Keratinocyte (primary cell): ENCODE data around the gene NKIRAS1. TPM values are rescaled to one million over a fixed set of nuclear protein-coding genes. Genes with fewer than 3 reads are reported as not detected.

Source experiments
- DNase-seq: peaks from one replicate; pipeline ENCODE4 v3.0.0-alpha.2; 2011; ENCODE audit warnings: low read depth, missing footprints, low spot score
- FAIRE-seq: peaks from 2 replicates; lab custom pipeline; 2011; peaks lifted over from hg19 to GRCh38; lab: Jason Lieb, UNC
- H2AFZ ChIP-seq: 2 replicates; pipeline ENCODE4 v1.6.0; 2012; ENCODE audit warnings: low read length, control low read depth, inconsistent platforms; ENCODE audit not compliant: control insufficient read depth
- H3K27ac ChIP-seq: 2 replicates; pipeline ENCODE4 v1.5.1; 2011; ENCODE audit warnings: low read length; ENCODE audit not compliant: control insufficient read depth, insufficient read depth
- H3K27me3 ChIP-seq: 3 replicates; pipeline ENCODE4 v1.6.0; 2011; ENCODE audit warnings: low read length; ENCODE audit not compliant: control insufficient read depth, insufficient read depth; ENCODE audit errors: extremely low read depth
- H3K36me3 ChIP-seq, 2 experiments: 2 replicates in 1 of 2; 3 replicates in 1 of 2; pipeline ENCODE4 v1.5.1; 2011; ENCODE audit warnings: low read length in 2 of 2, mild to moderate bottlenecking in 1 of 2; ENCODE audit not compliant: control insufficient read depth in 2 of 2, insufficient read depth in 2 of 2; ENCODE audit errors: extremely low read depth in 1 of 2
- H3K4me1 ChIP-seq: 3 replicates; pipeline ENCODE4 v1.5.1; 2011; ENCODE audit warnings: low read length; ENCODE audit not compliant: control insufficient read depth, insufficient read depth; ENCODE audit errors: extremely low read depth
- H3K4me2 ChIP-seq: 3 replicates; pipeline ENCODE4 v1.6.0; 2011; ENCODE audit warnings: low read depth, low read length; ENCODE audit not compliant: control insufficient read depth, insufficient read depth; ENCODE audit errors: extremely low read depth
- H3K4me3 ChIP-seq, 3 experiments: fragments of 200-600 bp in 1 of 3; sonication (generic) in 1 of 3; 2 replicates in 2 of 3; 3 replicates in 1 of 3; pipeline ENCODE4 v1.5.1; 2011 to 2016; ENCODE audit warnings: low read length in 3 of 3, mild to moderate bottlenecking in 3 of 3, control low read depth in 2 of 3, inconsistent platforms in 1 of 3, low read depth in 1 of 3, mixed read lengths in 1 of 3, mixed run types in 1 of 3, moderate library complexity in 1 of 3; ENCODE audit not compliant: control insufficient read depth in 2 of 3, insufficient read depth in 2 of 3; ENCODE audit errors: extremely low read depth in 1 of 3
- H3K79me2 ChIP-seq: 2 replicates; pipeline ENCODE4 v1.6.0; 2012; ENCODE audit warnings: low read length; ENCODE audit not compliant: control insufficient read depth, insufficient read depth
- H3K9ac ChIP-seq: 3 replicates; pipeline ENCODE4 v1.6.0; 2011; ENCODE audit warnings: low read length; ENCODE audit not compliant: control insufficient read depth, insufficient read depth; ENCODE audit errors: extremely low read depth
- H3K9me1 ChIP-seq: 3 replicates; pipeline ENCODE4 v1.6.0; 2011; ENCODE audit warnings: low read length; ENCODE audit not compliant: control insufficient read depth, insufficient read depth; ENCODE audit errors: extremely low read depth
- H3K9me3 ChIP-seq: 2 replicates; pipeline ENCODE4 v1.5.1; 2012; ENCODE audit warnings: low read depth, low read length; ENCODE audit not compliant: control insufficient read depth
- H4K20me1 ChIP-seq: 3 replicates; pipeline ENCODE4 v1.6.0; 2011; ENCODE audit warnings: low read length; ENCODE audit not compliant: control insufficient read depth, insufficient read depth; ENCODE audit errors: extremely low read depth
- CTCF ChIP-seq, 3 experiments: IDR thresholded peaks in 1 of 3; conservative IDR thresholded peaks in 1 of 3; optimal IDR thresholded peaks in 1 of 3; 2 replicates in 2 of 3; 3 replicates in 1 of 3; pipeline versions ENCODE3 to v1.5.1; 2011; ENCODE audit warnings: low read length in 3 of 3, mild to moderate bottlenecking in 3 of 3, moderate library complexity in 2 of 3, control low read depth in 1 of 3, inconsistent platforms in 1 of 3; ENCODE audit not compliant: insufficient read depth in 2 of 3; ENCODE audit errors: extremely low read depth in 1 of 3
- EZH2 ChIP-seq: IDR thresholded peaks from one replicate; pipeline ENCODE4 v1.6.1; 2012; ENCODE audit warnings: inconsistent platforms, mild to moderate bottlenecking, low read length, moderate library complexity
- dilution Hi-C: fragments of 300-500 bp; cut with MboI; formaldehyde crosslinking; loops from one replicate; pipeline ENCODE4 v1.7.0; 2020; ENCODE audit warnings: low sequenced_read_pairs; ENCODE audit not compliant: extremely low pct_ligation_motif_present
- polyA plus RNA-seq, 5 experiments: library from polyadenylated mRNA; depleted of rRNA in 3 of 5; stranded (reverse) in 3 of 5; stranded (forward) in 1 of 5; unstranded in 1 of 5; fragments of >200 nt; gene quantifications; 1 replicate in 1 of 5; 2 replicates in 3 of 5; 3 replicates in 1 of 5; pipeline versions ENCODE4 v1.2.1 to v1.2.3, GENCODE V29; 2011 to 2012; ENCODE audit warnings: missing spikeins in 2 of 5, low read depth in 1 of 5, low replicate concordance in 1 of 5

Gene NKIRAS1
- polyA plus RNA-seq, 1 donor (not counting 4 experiments of a cell fraction or from before 2014, with no cell fraction given): 10.7 TPM

GRCh38 chr3:23945913-23946687, 29.3 kb upstream of the NKIRAS1 start:
- H3K9me1 ChIP-seq: no peaks in the 10 kb centered on the region
- H3K9me3 ChIP-seq: no peaks in the 10 kb centered on the region
- no peaks in the 10 kb centered on the region for H4K20me1 ChIP-seq
- H3K36me3 ChIP-seq: no peaks in the 10 kb centered on the region
- peak overlapping the region; percentile 88 for H3K9ac ChIP-seq
- DNase-seq (no peak), FAIRE-seq (peak; percentile 41)
- peaks cover 21% of the 10 kb centered on the region for H3K79me2 ChIP-seq
- dilution Hi-C loops: no loop called here
- peak overlapping the region; percentile 94 for H3K27ac ChIP-seq
- peaks cover 5% of the 10 kb centered on the region for H3K27me3 ChIP-seq
- H3K4me1 ChIP-seq: peaks cover 39% of the 10 kb centered on the region
- H2AFZ ChIP-seq: peak overlapping the region; percentile 49
- TF ChIP-seq EZH2 (no peak), CTCF (optimal IDR thresholded peaks at IDR 0.05 in 1 of 3, IDR thresholded peaks at IDR 0.05 in 1 of 3, conservative IDR thresholded peaks at IDR 0.05 in 1 of 3; ENCODE audit: extremely low read depth in 1 of 3, insufficient read depth in 2 of 3, low read length in 3 of 3) (no peak)
- H3K4me3 ChIP-seq: peak overlapping the region; percentile 65 to 86 (median 82)
- peak overlapping the region; percentile 75 for H3K4me2 ChIP-seq

- no peak for TF ChIP-seq CTCF (optimal IDR thresholded peaks at IDR 0.05 in 1 of 3, IDR thresholded peaks at IDR 0.05 in 1 of 3, conservative IDR thresholded peaks at IDR 0.05 in 1 of 3; ENCODE audit: extremely low read depth in 1 of 3, insufficient read depth in 2 of 3, low read length in 3 of 3)
- no peak for TF ChIP-seq EZH2
- Histone ChIP-seq H3K27me3 (peaks cover 5% of the 10 kb centered on the region), H4K20me1 (no peaks in the 10 kb centered on the region), H3K9ac (peak overlapping the region; percentile 82), H3K27ac (peak overlapping the region; percentile 67), H3K4me3 (peak overlapping the region in 2 of 3 experiments; percentile 55 to 60), H3K4me1 (peaks cover 38% of the 10 kb centered on the region), H3K9me3 (no peaks in the 10 kb centered on the region), H3K9me1 (no peaks in the 10 kb centered on the region), H2AFZ (no peak overlapping the region), H3K4me2 (no peak overlapping the region), H3K79me2 (peaks cover 19% of the 10 kb centered on the region), H3K36me3 (no peaks in the 10 kb centered on the region)
- DNase-seq (no peak), FAIRE-seq (no peak)
- dilution Hi-C loops: no loop called here
These were observed 28.8 kb upstream of the NKIRAS1 start for GRCh38 chr3:23945663-23945912.
